BE2C (cell line): ENCODE results near the gene CHURC1.
A peak's percentile ranks its signal among the peaks of the same experiment; 100 is the strongest.

Experiments
- DNase-seq: peaks from one replicate; pipeline ENCODE4 v3.0.0-alpha.2; 2020
- H3K27me3 ChIP-seq: fragments of 250-450 bp; sonication (Bioruptor Pico); 2 replicates; pipeline ENCODE4 v1.5.1; 2020; ENCODE audit warnings: mild to moderate bottlenecking
- H3K36me3 ChIP-seq: fragments of 250-450 bp; sonication (Bioruptor Pico); 2 replicates; pipeline ENCODE4 v1.5.1; 2020; ENCODE audit warnings: mild to moderate bottlenecking
- H3K4me1 ChIP-seq: fragments of 250-450 bp; sonication (Bioruptor Pico); 2 replicates; pipeline ENCODE4 v1.5.1; 2020
- H3K4me3 ChIP-seq: 2 replicates; pipeline ENCODE4 v1.5.1; 2011; ENCODE audit warnings: low read depth, low read length
- H3K9me3 ChIP-seq: fragments of 250-450 bp; sonication (Bioruptor Pico); 2 replicates; pipeline ENCODE4 v1.5.1; 2020
- CTCF ChIP-seq: IDR thresholded peaks from 2 replicates; pipeline ENCODE4 v1.5.1; 2012; ENCODE audit warnings: mild to moderate bottlenecking, low read depth, low read length

The CHURC1 gene

GRCh38 chr14:64960762-64961276, 46.6 kb downstream of the CHURC1 start:
- DNase-seq, result no peak

GRCh38 chr14:64963611-64964010, 49.4 kb downstream of the CHURC1 start:
- H3K27me3 ChIP-seq, result no peaks in the 10 kb centered on the region
- H3K4me1 ChIP-seq, result no peaks in the 10 kb centered on the region
- 0 out of 2 replicates have a peak, but pooled peaks have one; percentile 7 for TF ChIP-seq CTCF
- no peaks in the 10 kb centered on the region for H3K9me3 ChIP-seq
- H3K4me3 ChIP-seq, result no peak overlapping the region
- no peaks in the 10 kb centered on the region for H3K36me3 ChIP-seq
- DNase-seq, result no peak

More at GRCh38 chr14:64960762-64961276, 46.6 kb downstream of the CHURC1 start:
- Histone ChIP-seq H3K4me3 (no peak overlapping the region), H3K4me1 (no peaks in the 10 kb centered on the region), H3K36me3 (no peaks in the 10 kb centered on the region), H3K9me3 (no peaks in the 10 kb centered on the region), H3K27me3 (no peaks in the 10 kb centered on the region)
- TF ChIP-seq CTCF, result peak; percentile 22; the same call in 1 of the 2 replicates

GRCh38 chr14:64965356-64966000, 51.2 kb downstream of the CHURC1 start:
- Histone ChIP-seq H3K9me3 (no peaks in the 10 kb centered on the region), H3K27me3 (no peaks in the 10 kb centered on the region), H3K4me1 (no peaks in the 10 kb centered on the region), H3K4me3 (no peak overlapping the region), H3K36me3 (no peaks in the 10 kb centered on the region)
- no peak for TF ChIP-seq CTCF
- no peak for DNase-seq

GRCh38 chr14:64966976-64967375, 52.7 kb downstream of the CHURC1 start:
- no peaks in the 10 kb centered on the region for H3K36me3 ChIP-seq
- H3K27me3 ChIP-seq, result no peaks in the 10 kb centered on the region
- H3K9me3 ChIP-seq, result no peaks in the 10 kb centered on the region
- no peak overlapping the region for H3K4me3 ChIP-seq
- TF ChIP-seq CTCF, result no peak
- H3K4me1 ChIP-seq, result no peaks in the 10 kb centered on the region
- DNase-seq, result no peak

- Histone ChIP-seq H3K4me3 (no peak overlapping the region), H3K4me1 (no peaks in the 10 kb centered on the region), H3K36me3 (no peaks in the 10 kb centered on the region), H3K27me3 (no peaks in the 10 kb centered on the region; the same call in 1 of the 2 replicates), H3K9me3 (no peaks in the 10 kb centered on the region)
- no peak for DNase-seq
- TF ChIP-seq CTCF, result no peak
These were observed 53.9 kb downstream of the CHURC1 start for GRCh38 chr14:64968167-64968566.

GRCh38 chr14:64968651-64969050, 54.4 kb downstream of the CHURC1 start:
- Histone ChIP-seq H3K4me1 (no peaks in the 10 kb centered on the region), H3K4me3 (no peak overlapping the region), H3K9me3 (no peaks in the 10 kb centered on the region), H3K27me3 (no peaks in the 10 kb centered on the region; the same call in 1 of the 2 replicates), H3K36me3 (no peaks in the 10 kb centered on the region)
- no peak for TF ChIP-seq CTCF
- DNase-seq, result no peak
